PFSK-1 (cell line): ENCODE results near the gene RPP25.

Experiments used
- FOXP2 ChIP-seq: optimal IDR thresholded peaks from 2 replicates; pipeline ENCODE3; 2011; ENCODE audit warnings: borderline replicate concordance, control low read depth, inconsistent platforms; ENCODE audit not compliant: insufficient read depth; ENCODE audit errors: extremely low read length, extremely low read depth
- POLR2AphosphoS5 ChIP-seq: IDR thresholded peaks from 2 replicates; pipeline ENCODE4 v1.6.1; 2012; ENCODE audit warnings: low read depth, mild to moderate bottlenecking, control low read depth, low read length, moderate library complexity
- SIN3A ChIP-seq: IDR thresholded peaks from 2 replicates; pipeline ENCODE4 v1.6.1; 2012; ENCODE audit warnings: mild to moderate bottlenecking, low read length, moderate library complexity, borderline replicate concordance; ENCODE audit not compliant: insufficient read depth
- TAF1 ChIP-seq: IDR thresholded peaks from 2 replicates; pipeline ENCODE4 v1.6.1; 2012; ENCODE audit warnings: low read length, control low read depth, borderline replicate concordance; ENCODE audit not compliant: insufficient read depth
- TF ChIP-seq, protein P1 (sequence below), 2 experiments: IDR thresholded peaks; 2 replicates each; pipeline versions ENCODE4 v1.6.1 to v1.8.0; 2011 to 2012; ENCODE audit warnings: low read depth in 2 of 2, low read length in 2 of 2, control low read depth in 1 of 2, inconsistent platforms in 1 of 2, mild to moderate bottlenecking in 1 of 2, moderate library complexity in 1 of 2; ENCODE audit not compliant: insufficient read depth in 1 of 2

RPP25 gene

GRCh38 chr15:74955017-74955416 is 1.6 kb downstream of the RPP25 start:
- TF ChIP-seq SIN3A (no peak), FOXP2 (no peak), POLR2AphosphoS5 (no peak), TAF1 (no peak)
- TF ChIP-seq, protein P1, sequence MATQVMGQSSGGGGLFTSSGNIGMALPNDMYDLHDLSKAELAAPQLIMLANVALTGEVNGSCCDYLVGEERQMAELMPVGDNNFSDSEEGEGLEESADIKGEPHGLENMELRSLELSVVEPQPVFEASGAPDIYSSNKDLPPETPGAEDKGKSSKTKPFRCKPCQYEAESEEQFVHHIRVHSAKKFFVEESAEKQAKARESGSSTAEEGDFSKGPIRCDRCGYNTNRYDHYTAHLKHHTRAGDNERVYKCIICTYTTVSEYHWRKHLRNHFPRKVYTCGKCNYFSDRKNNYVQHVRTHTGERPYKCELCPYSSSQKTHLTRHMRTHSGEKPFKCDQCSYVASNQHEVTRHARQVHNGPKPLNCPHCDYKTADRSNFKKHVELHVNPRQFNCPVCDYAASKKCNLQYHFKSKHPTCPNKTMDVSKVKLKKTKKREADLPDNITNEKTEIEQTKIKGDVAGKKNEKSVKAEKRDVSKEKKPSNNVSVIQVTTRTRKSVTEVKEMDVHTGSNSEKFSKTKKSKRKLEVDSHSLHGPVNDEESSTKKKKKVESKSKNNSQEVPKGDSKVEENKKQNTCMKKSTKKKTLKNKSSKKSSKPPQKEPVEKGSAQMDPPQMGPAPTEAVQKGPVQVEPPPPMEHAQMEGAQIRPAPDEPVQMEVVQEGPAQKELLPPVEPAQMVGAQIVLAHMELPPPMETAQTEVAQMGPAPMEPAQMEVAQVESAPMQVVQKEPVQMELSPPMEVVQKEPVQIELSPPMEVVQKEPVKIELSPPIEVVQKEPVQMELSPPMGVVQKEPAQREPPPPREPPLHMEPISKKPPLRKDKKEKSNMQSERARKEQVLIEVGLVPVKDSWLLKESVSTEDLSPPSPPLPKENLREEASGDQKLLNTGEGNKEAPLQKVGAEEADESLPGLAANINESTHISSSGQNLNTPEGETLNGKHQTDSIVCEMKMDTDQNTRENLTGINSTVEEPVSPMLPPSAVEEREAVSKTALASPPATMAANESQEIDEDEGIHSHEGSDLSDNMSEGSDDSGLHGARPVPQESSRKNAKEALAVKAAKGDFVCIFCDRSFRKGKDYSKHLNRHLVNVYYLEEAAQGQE (IDR thresholded peaks at IDR 0.05; ENCODE audit: insufficient read depth in 1 of 2, low read depth in 2 of 2, low read length in 2 of 2), result no peak

DNA sequence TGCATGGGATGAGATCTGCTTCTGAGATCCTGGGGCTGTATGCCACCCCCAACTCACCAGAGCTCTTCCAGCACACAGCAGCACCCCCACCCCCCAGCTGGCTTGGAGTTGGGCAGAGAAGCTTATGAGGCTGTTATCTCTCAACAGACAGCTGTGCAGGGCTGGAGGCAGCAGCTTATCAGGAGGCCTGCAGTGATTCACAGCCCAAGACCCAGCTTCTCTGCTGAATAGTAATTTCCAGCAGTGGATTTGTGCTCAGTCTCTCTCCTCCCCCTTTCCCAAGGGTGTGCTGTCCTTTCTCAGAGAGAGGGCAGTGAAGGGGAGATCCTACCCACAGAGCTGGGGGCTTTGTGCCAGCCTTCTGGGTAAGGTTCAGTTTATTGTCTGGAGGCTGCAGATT is 2.1 kb downstream of the RPP25 start:
- TF ChIP-seq TAF1 (no peak), FOXP2 (no peak), SIN3A (no peak), POLR2AphosphoS5 (no peak)
- TF ChIP-seq, protein P1 (IDR thresholded peaks at IDR 0.05; ENCODE audit: insufficient read depth in 1 of 2, low read depth in 2 of 2, low read length in 2 of 2), result no peak

GRCh38 chr15:74951006-74951405 is 5.6 kb downstream of the RPP25 start:
- TF ChIP-seq SIN3A (no peak), FOXP2 (no peak), TAF1 (no peak), POLR2AphosphoS5 (no peak)
- TF ChIP-seq, protein P1 (IDR thresholded peaks at IDR 0.05; ENCODE audit: insufficient read depth in 1 of 2, low read depth in 2 of 2, low read length in 2 of 2), result no peak

DNA sequence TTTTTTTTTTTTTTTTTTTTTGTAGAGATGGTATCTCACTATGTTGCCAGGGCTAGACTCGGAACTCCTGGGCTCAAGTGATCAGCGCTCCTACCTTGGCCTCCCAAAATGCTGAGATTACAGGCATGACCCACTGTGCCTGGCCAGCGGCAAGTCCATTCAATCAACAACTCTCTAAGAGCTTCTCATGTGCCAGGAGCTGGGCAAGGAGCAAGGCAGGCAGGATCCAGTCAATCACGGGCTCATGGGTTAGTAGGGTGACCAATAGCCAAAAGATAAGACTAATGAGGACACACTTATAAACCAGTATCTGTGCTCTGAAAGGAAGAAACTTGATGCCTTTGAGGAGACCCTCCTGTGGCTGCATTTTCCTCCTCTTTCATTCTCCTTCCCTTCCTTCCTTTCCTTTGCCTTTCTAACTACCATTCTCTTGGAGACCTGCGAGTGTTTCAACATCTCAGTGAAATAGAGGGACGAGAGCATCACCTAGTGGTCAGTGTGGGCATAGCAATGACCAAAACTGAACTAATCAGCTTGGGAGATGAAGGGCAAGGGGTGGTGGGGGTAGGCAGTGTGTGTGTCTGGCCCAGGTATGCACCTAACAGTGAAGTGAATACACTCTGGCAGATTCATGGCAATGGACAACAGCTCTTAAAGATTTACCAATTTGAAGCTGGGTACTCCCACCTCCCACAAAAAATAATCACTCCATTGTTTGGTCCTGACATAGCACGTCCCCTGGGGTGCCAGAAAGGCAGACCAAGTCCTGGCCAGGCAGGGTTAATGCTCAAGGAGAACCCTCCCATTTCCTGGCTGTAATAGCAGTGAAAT is 6.3 kb downstream of the RPP25 start:
- TF ChIP-seq FOXP2, result no peak
- TF ChIP-seq, protein P1 (IDR thresholded peaks at IDR 0.05; ENCODE audit: insufficient read depth in 1 of 2, low read depth in 2 of 2, low read length in 2 of 2), result no peak
- no peak for TF ChIP-seq SIN3A
- TF ChIP-seq POLR2AphosphoS5, result no peak
- no peak for TF ChIP-seq TAF1

DNA sequence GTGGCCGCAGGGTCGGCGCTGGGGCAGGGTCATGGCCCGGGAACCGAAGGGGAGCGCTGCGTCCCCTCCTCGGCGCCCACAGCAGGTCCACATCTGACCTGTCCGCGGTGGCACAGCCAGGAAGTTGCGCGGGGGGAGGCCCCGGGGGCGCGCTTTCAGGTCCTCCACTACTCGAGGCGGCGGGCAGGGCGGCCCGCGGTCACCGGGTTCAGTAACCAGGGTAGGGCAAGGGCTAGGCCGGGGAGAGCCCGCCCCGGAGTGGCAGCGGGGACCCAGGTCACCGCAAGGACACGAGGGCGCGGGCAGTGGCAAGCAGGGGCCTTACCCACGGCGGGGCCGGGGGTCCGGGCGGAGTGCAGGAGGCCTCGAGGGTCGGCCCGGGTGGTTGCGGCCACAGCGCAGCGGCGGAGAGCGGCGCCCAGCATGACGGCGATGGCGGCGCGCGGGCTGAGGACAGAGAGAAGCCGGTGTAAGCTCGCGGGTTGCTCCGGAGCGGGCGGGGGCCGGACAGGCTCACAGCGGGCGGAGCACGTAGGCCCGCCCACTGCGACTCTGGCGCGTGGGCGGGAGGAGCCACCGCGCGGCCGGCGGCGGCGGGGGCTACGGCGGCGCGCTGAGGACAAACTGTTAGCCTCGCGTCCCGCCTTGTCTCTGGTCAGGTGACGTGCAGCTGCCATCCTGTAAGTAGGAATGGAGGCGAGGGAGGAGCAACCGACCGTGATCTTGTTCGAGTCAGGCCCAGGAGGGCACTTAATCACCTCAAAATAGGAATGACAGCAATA is 18.8 kb downstream of the RPP25 start, which contains the start of gene COX5A:
COX5A (minus strand) TSS at position 484 of the 782 bp plus-strand sequence; CDS start at position 425, 59 bp downstream.
- peak; percentile 91 for TF ChIP-seq POLR2AphosphoS5
- TF ChIP-seq SIN3A, result no peak
- TF ChIP-seq, protein P1 (IDR thresholded peaks at IDR 0.05; ENCODE audit: insufficient read depth in 1 of 2, low read depth in 2 of 2, low read length in 2 of 2), result peak; percentile 12 to 25; a peak in 1 of 4 replicates
- peak; percentile 92 for TF ChIP-seq FOXP2
- peak; percentile 88 for TF ChIP-seq TAF1
